ENCODE results near the gene NEU1.

DNA sequence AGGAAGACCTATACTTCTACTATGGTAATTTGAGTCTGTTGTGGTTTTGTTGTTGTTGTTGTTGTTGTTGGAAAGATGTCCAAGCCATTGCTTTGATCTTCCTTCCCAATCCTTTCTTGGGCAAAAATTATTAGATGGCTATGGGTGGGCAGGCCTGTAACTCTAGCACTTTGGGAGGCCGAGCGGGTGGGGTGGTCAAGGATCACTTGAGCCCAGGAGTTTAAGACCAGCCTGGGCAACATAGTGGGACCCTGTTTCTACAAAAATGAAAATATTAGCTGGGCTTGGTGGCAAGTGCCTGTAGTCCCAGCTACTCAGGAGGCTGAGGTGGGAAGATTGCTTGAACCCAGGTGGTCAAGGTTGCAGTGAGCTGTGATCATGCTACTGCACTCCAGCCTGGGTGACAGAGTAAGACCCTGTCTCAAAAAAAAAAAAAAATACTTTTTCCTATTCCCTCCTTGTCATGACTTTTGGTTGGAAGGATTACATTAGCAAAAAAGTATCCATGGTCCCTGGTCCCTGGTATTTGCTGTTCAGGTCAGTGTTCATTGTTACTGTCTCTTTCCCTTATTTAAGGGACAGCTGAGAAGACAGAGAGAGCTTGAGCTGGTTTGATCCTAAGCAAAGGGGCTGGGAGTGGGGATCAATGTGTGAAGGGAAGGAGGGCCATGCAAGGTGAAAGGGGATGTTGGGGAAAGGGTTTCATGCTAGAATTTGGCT, 11.7 kb downstream of the NEU1 start:
- TF ChIP-seq, protein P1, sequence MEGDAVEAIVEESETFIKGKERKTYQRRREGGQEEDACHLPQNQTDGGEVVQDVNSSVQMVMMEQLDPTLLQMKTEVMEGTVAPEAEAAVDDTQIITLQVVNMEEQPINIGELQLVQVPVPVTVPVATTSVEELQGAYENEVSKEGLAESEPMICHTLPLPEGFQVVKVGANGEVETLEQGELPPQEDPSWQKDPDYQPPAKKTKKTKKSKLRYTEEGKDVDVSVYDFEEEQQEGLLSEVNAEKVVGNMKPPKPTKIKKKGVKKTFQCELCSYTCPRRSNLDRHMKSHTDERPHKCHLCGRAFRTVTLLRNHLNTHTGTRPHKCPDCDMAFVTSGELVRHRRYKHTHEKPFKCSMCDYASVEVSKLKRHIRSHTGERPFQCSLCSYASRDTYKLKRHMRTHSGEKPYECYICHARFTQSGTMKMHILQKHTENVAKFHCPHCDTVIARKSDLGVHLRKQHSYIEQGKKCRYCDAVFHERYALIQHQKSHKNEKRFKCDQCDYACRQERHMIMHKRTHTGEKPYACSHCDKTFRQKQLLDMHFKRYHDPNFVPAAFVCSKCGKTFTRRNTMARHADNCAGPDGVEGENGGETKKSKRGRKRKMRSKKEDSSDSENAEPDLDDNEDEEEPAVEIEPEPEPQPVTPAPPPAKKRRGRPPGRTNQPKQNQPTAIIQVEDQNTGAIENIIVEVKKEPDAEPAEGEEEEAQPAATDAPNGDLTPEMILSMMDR (conservative IDR thresholded peaks at IDR 0.05 in 1 of 2, IDR thresholded peaks at IDR 0.05 in 1 of 2; ENCODE audit: low read depth in 1 of 2, low read length in 2 of 2): no peak
- no peak for TF ChIP-seq EZH2 (IDR thresholded peaks at IDR 0.05; ENCODE audit: low read length, missing control alignments)
